Measurements from ENCODE around the gene COTL1. TPM values are rescaled to one million over a fixed set of nuclear protein-coding genes. Genes with fewer than 3 reads are reported as not detected.
"Not testable (repeated sequence)": the region's sequence is repeated elsewhere in the genome, so short reads cannot be mapped to it uniquely, and the experiment has no call there.

COTL1 gene
- polyA plus RNA-seq, 2 of the 4 experiments (the other 2 are of a cell fraction): 89.7 to 372 TPM

DNA sequence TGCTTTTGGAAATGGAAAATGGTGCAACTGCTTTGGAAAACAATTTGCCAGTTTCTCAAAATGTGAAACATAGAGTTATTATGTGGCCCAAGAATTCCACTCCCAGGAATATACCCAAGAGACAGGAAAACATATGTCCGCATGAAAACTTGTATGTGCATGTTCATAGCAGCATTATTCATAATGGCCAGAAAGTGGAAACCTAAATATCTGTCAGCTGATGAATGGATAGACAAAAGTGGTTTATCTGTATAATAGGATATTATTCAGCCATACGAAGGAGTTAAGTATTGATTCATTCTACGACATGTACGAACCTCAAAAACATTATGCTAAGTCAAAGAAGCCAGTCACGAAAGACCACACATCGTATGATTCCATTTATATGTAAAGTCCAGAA is 7.7 kb upstream of the COTL1 start (continued):
- TF ChIP-seq, protein P1, sequence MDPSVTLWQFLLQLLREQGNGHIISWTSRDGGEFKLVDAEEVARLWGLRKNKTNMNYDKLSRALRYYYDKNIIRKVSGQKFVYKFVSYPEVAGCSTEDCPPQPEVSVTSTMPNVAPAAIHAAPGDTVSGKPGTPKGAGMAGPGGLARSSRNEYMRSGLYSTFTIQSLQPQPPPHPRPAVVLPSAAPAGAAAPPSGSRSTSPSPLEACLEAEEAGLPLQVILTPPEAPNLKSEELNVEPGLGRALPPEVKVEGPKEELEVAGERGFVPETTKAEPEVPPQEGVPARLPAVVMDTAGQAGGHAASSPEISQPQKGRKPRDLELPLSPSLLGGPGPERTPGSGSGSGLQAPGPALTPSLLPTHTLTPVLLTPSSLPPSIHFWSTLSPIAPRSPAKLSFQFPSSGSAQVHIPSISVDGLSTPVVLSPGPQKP (IDR thresholded peaks at IDR 0.05; ENCODE audit: low read depth, low read length): no peak

DNA sequence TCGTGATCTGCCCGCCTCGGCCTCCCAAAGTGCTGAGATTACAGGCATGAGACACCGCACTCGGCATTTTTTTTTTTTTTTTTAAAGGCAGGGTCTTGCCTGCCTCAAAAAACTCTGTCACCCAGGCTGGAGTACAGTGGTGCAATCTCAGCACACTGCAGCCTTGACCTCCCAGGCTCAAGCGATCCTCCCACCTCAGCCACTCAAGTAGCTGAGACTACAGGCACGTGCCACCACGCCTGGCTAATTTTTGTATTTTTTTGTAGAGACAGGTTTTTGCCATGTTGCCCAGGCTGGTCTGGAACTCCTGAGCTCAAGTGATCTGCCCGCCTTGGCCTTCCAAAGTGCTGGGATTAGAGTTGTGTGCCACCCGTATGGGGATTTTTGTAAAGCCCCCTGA is 3.0 kb upstream of the COTL1 start:
- not testable (repeated sequence) for H3K4me3 ChIP-seq; DNase-seq (ENCODE audit: low read depth in 1 of 2, low spot score in 1 of 2); ATAC-seq; H3K4me2 ChIP-seq; H3K9me3 ChIP-seq; FAIRE-seq
- CTCF ChIA-PET: interaction anchor here (0.8 to 7.1 kb wide), 14 partner anchors 15 to 465 kb away, joined by 3 to 284 read pairs (median 6); no protein-coding TSS in a partner anchor
- POLR2A ChIA-PET: interaction anchor here (0.7 to 1.4 kb wide), 2 partner anchors 110 kb away, joined by 3 to 4 read pairs; no protein-coding TSS in a partner anchor
- H3K4me1 ChIP-seq: peaks cover 27% of the 10 kb centered on the region
- peak; percentile 7 for TF ChIP-seq MAFK (IDR thresholded peaks at IDR 0.05; ENCODE audit: partially characterized antibody)
- peak overlapping the region; percentile 82 to 98; a peak in 4 of 6 replicates for H3K27ac ChIP-seq
- WGBS (ENCODE audit: missing lambda C conversion rate): 92% methylated on average over 10 of the region's 10 CpGs

DNA sequence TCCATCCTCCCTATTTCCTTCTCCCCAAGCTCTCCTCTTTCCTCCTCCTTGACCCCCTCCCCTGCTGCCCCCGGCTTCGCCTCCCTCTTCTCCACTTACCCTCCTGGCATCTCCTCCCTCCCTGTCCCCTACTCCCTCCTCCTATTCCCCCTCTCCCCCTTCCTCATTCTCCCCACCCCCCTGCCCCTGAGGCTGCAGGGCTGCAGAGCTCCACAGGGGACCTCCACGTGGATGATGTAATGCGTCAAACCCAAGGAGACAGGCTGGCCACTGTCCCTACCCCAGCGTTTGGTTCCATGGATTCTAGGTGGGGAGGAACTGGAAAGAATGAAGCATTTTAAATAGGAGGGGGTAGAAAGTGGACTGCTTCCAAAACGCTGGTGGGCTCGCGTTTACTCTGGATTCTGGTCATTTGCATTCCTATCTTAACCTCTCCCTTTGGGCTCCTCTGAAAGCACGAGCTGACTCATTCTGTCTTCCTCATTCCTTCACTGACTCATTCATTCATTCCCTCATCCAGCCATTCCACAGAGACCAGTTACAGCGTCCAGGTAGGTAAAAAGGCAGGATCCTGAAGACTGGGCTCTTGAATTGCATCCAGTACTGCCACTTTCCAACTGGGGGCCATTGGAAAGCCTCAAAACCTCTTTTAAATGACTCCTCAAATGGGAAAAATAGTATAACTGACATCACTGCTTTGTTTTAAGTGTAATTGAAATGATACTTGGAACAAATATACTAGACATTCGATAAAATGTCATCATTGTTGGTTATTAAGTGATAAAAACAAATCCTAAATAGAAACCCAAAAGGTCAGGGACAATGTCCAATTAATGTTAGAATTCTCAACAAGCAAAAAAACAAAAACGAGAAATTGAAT is 943 bp upstream of the COTL1 start:
- H3K9me3 ChIP-seq: no peaks in the 10 kb centered on the region
- DNase-seq (ENCODE audit: low read depth in 1 of 2, low spot score in 1 of 2) (peak; percentile 90 to 96), FAIRE-seq (no peak), ATAC-seq (peak; percentile 77 to 82)
- WGBS (ENCODE audit: missing lambda C conversion rate): 3% methylated on average over 10 of the region's 12 CpGs
- TF ChIP-seq FOXS1 (CRISPR knock-in tag; IDR thresholded peaks at IDR 0.05) (0 out of 2 replicates have a peak, but pooled peaks have one; percentile 38), EP300 (IDR thresholded peaks at IDR 0.05) (peak in 1 of 2 experiments; percentile 76; a peak in 1 of 5 replicates), CEBPB (IDR thresholded peaks at IDR 0.05) (peak in 1 of 2 experiments; percentile 75; a peak in 2 of 4 replicates), GATA3 (IDR thresholded peaks at IDR 0.05; ENCODE audit: borderline replicate concordance) (peak; percentile 76; the same call in 1 of the 2 replicates), BHLHE40 (IDR thresholded peaks at IDR 0.05; ENCODE audit: low read depth, low read length) (no peak), RAD21 (conservative IDR thresholded peaks at IDR 0.05 in 1 of 2, IDR thresholded peaks at IDR 0.05 in 1 of 2) (peak in 1 of 2 experiments; percentile 34; a peak in 1 of 5 replicates), MAFK (IDR thresholded peaks at IDR 0.05; ENCODE audit: partially characterized antibody) (peak; percentile 11), FOSL2 (IDR thresholded peaks at IDR 0.05) (peak; percentile 95), FOSL2 (CRISPR knock-in tag; IDR thresholded peaks at IDR 0.05) (peak; percentile 98), NR3C1 (IDR thresholded peaks at IDR 0.05) (no peak), JUN (IDR thresholded peaks at IDR 0.05) (peak; percentile 23 to 56; a peak in 2 of 5 replicates), JUNB (IDR thresholded peaks at IDR 0.05) (peak; percentile 92), MYC (IDR thresholded peaks at IDR 0.05; ENCODE audit: borderline replicate concordance, low read length) (peak; percentile 51; the same call in 1 of the 2 replicates), SMC3 (IDR thresholded peaks at IDR 0.05) (0 out of 3 replicates have a peak, but pooled peaks have one; percentile 11)
- TF ChIP-seq, protein P2, sequence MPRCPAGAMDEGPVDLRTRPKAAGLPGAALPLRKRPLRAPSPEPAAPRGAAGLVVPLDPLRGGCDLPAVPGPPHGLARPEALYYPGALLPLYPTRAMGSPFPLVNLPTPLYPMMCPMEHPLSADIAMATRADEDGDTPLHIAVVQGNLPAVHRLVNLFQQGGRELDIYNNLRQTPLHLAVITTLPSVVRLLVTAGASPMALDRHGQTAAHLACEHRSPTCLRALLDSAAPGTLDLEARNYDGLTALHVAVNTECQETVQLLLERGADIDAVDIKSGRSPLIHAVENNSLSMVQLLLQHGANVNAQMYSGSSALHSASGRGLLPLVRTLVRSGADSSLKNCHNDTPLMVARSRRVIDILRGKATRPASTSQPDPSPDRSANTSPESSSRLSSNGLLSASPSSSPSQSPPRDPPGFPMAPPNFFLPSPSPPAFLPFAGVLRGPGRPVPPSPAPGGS (IDR thresholded peaks at IDR 0.05): peak; percentile 60; the same call in 1 of the 3 replicates
- TF ChIP-seq, protein P3, sequence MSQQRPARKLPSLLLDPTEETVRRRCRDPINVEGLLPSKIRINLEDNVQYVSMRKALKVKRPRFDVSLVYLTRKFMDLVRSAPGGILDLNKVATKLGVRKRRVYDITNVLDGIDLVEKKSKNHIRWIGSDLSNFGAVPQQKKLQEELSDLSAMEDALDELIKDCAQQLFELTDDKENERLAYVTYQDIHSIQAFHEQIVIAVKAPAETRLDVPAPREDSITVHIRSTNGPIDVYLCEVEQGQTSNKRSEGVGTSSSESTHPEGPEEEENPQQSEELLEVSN (IDR thresholded peaks at IDR 0.05; ENCODE audit: borderline replicate concordance, low read depth): peak; percentile 27; the same call in 1 of the 2 replicates
- TF ChIP-seq, protein P4, sequence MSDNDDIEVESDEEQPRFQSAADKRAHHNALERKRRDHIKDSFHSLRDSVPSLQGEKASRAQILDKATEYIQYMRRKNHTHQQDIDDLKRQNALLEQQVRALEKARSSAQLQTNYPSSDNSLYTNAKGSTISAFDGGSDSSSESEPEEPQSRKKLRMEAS (IDR thresholded peaks at IDR 0.05): peak; percentile 85
- TF ChIP-seq, protein P5, sequence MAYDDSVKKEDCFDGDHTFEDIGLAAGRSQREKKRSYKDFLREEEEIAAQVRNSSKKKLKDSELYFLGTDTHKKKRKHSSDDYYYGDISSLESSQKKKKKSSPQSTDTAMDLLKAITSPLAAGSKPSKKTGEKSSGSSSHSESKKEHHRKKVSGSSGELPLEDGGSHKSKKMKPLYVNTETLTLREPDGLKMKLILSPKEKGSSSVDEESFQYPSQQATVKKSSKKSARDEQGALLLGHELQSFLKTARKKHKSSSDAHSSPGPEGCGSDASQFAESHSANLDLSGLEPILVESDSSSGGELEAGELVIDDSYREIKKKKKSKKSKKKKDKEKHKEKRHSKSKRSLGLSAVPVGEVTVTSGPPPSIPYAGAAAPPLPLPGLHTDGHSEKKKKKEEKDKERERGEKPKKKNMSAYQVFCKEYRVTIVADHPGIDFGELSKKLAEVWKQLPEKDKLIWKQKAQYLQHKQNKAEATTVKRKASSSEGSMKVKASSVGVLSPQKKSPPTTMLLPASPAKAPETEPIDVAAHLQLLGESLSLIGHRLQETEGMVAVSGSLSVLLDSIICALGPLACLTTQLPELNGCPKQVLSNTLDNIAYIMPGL (CRISPR knock-in tag; IDR thresholded peaks at IDR 0.05; ENCODE audit: borderline replicate concordance): no peak
- TF ChIP-seq, protein P1 (IDR thresholded peaks at IDR 0.05; ENCODE audit: low read depth, low read length): no peak
- peaks cover 48% of the 10 kb centered on the region for H3K4me1 ChIP-seq
- peak overlapping the region; percentile 77 for H3K4me2 ChIP-seq
- H3K27ac ChIP-seq: peak overlapping the region; percentile 82 to 98
- peak overlapping the region; percentile 28 for H3K4me3 ChIP-seq
- ChIA-PET POLR2A (interaction anchor here (1.3 to 4.1 kb wide), 8 partner anchors 11 to 114 kb away, joined by 4 to 19 read pairs (median 6); partner anchors contain the start of gene MEAK7), CTCF (interaction anchor here (0.6 to 7.1 kb wide), 5 partner anchors 16 to 108 kb away, joined by 3 to 284 read pairs (median 3); no protein-coding TSS in a partner anchor)

Measured in A549 (cell line).